ENCODE measurements around the gene OR2M3.
"Not testable (repeated sequence)": the region's sequence is repeated elsewhere in the genome, so short reads cannot be mapped to it uniquely, and the experiment has no call there.

OR2M3 gene

DNA sequence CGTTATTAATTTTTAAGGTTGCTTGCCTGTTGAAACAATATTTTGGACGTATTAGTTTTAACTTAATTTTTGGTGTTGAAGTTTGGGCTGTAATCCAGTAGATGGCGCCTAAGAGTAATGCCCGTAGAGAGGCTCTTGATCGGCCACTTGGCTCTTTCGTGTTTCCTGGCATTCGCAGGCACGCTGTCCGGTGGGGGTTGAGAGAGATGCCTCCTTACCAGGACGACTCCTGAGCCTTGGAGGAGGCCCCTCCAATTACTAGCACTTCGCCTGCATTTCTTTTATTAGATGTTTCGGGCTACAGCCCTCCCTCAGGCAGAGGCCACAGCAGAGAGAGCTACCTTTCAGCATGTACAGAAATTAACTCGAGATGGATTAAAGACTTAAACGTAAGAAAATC is 46.1 kb downstream of the OR2M3 start:
- Mint-ChIP-seq H3K4me3 (no peak overlapping the region), H3K36me3 (ENCODE audit: low read depth) (no peaks in the 10 kb centered on the region), H3K9me3 (no peaks in the 10 kb centered on the region), H3K27ac (no peak overlapping the region), H3K4me1 (ENCODE audit: low read depth) (peaks cover 3% of the 10 kb centered on the region), H3K27me3 (peaks cover 35% of the 10 kb centered on the region)

DNA sequence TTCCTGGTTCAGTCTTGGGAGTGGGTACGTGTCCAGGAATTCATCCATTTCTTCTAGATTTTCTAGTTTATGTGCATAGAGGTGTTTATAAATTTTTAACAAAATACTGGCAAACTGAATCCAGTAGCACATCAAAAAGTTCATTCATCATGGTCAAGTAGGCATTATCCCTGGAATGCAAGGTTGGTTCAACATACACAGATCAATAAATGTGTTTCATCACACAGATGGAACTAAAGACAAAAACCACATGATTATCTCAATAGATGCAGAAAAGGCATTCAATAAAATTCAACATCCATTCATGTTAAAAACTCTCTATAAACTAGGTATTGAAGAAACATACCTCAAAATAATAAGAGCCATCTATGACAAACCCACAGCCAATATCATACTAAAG is 62.2 kb downstream of the OR2M3 start:
- peaks cover 12% of the 10 kb centered on the region for H3K9me3 Mint-ChIP-seq
- H3K36me3 Mint-ChIP-seq (ENCODE audit: low read depth); H3K27ac Mint-ChIP-seq; H3K4me1 Mint-ChIP-seq (ENCODE audit: low read depth); H3K27me3 Mint-ChIP-seq; H3K4me3 Mint-ChIP-seq: not testable (repeated sequence)
